Mononuclear cell (primary cell): Measurements from ENCODE around the gene PAX5. TPM values are rescaled to one million over a fixed set of nuclear protein-coding genes. Genes with fewer than 3 reads are reported as not detected.

Experiments used
- H3K27me3 ChIP-seq: 2 replicates; pipeline ENCODE4 v1.6.0; 2011; ENCODE audit warnings: low read length, control low read depth; ENCODE audit not compliant: insufficient read depth
- H3K4me1 ChIP-seq: 2 replicates; pipeline ENCODE4 v1.5.1; 2011; ENCODE audit warnings: mild to moderate bottlenecking, low read length, control low read depth; ENCODE audit not compliant: insufficient read depth
- H3K4me3 ChIP-seq: 2 replicates; pipeline ENCODE4 v1.5.1; 2011; ENCODE audit warnings: mild to moderate bottlenecking, low read length, moderate library complexity
- H3K9me3 ChIP-seq: 2 replicates; pipeline ENCODE4 v1.5.1; 2011; ENCODE audit warnings: low read depth, mild to moderate bottlenecking, control low read depth, low read length
- total RNA-seq: library from RNA; depleted of rRNA; stranded (reverse); fragments of >200 nt; gene quantifications from one replicate; pipeline ENCODE4 v1.2.3, GENCODE V29; 2012

Gene PAX5
- total RNA-seq, 1 donor: 12.6 TPM

DNA sequence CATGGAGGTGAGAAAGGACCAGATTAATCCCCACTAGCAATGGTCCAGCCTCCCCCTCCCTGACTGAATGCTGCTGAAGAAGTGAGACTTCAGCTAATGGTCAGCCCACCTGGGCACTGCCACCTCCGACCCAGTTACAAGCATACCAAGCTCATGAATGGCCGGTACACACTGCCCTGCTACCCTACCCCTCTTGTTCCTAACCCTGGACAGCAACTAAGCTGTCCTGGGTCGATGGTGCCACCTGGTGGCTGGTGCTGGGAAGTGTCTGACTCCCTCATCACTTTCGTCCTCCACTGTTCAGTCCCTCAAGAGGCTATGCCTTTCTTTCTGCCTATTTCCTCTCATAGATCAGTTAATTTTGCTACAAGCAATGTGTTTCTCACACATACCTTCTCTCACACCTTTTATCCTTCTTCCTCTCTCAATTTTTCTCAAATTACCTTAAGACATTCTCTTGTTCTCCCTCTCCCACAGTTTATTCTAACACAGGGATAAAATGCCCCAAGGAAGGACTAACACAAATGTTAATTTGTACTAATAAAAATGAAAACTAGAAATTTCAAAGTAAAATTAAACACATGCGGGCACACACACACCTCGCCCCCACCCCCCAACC lies 42.4 kb downstream of the PAX5 start:
- Histone ChIP-seq H3K27me3 (peaks cover 30% of the 10 kb centered on the region), H3K4me3 (no peak overlapping the region), H3K4me1 (peaks cover 40% of the 10 kb centered on the region), H3K9me3 (no peaks in the 10 kb centered on the region)

- no peaks in the 10 kb centered on the region for H3K9me3 ChIP-seq
- H3K4me1 ChIP-seq: peaks cover 23% of the 10 kb centered on the region
- H3K4me3 ChIP-seq: no peak overlapping the region
- peaks cover 48% of the 10 kb centered on the region for H3K27me3 ChIP-seq
Measured at GRCh38 chr9:36988848-36989247, 45.2 kb downstream of the PAX5 start.

- Histone ChIP-seq H3K27me3 (peaks cover 49% of the 10 kb centered on the region), H3K4me1 (peaks cover 19% of the 10 kb centered on the region), H3K4me3 (no peak overlapping the region), H3K9me3 (no peaks in the 10 kb centered on the region)
Measured at GRCh38 chr9:36987891-36988290, 46.2 kb downstream of the PAX5 start.

DNA sequence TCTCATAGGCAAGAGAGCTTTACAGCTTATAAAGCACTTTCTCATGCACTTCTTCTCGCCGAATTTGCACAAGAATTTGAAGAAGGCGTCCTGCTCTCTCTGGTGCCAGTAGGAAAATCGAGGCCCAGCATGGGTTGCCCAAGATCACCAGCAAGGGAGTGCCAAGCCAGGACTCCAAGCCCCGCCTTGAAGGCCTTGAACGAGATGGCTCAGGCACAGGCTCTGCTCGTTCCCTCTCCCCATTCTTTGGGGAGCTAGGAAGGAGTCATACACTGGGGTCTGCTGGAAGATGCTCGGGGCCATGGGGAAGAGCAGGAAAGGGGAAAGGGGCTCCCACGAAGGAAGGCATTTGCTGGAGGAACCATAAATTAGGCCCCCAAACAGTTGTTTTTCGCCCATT lies 46.7 kb downstream of the PAX5 start:
- peaks cover 49% of the 10 kb centered on the region for H3K27me3 ChIP-seq
- H3K4me1 ChIP-seq: peaks cover 19% of the 10 kb centered on the region
- H3K9me3 ChIP-seq: no peaks in the 10 kb centered on the region
- no peak overlapping the region for H3K4me3 ChIP-seq

GRCh38 chr9:36986468-36987408 lies 47.3 kb downstream of the PAX5 start:
- H3K27me3 ChIP-seq: peaks cover 49% of the 10 kb centered on the region

DNA sequence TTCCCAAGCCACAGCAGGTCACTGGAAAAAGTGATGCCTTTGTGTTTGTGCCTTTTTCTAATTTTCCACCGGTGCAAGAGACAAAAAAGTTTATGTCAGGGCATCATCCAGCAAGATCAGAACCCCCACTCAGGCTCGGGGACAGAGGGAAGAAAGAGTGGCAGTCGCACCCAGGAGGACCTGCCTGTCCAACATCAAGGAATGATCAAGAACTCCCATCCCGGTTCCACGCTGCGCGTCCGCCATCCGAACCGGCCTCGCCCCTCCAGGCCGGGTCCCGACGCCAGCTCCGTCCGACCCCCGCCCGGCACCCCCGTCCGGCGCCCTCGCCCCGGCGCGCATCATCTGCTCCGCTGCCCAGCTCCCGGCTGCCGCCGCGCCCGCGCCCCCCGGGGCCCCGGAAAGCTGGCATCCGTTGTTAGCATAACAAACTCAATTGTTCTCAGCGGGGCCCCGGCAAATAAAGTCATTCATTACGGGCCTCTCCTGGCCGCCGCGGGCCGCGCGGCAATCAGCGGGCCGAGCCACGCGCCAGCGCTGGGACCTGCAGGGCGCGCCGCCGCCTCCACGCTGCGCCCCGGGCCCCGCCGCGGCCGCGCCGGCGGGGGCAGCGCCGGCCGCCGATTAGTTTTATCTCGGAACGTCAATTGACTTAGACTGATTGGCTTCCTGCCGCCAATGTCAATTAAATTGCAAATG lies 48.1 kb downstream of the PAX5 start:
- Histone ChIP-seq H3K4me3 (no peak overlapping the region), H3K9me3 (no peaks in the 10 kb centered on the region), H3K27me3 (peaks cover 49% of the 10 kb centered on the region), H3K4me1 (peaks cover 19% of the 10 kb centered on the region)

More at GRCh38 chr9:36986468-36987408, 47.3 kb downstream of the PAX5 start:
- Histone ChIP-seq H3K4me1 (peaks cover 19% of the 10 kb centered on the region), H3K4me3 (no peak overlapping the region), H3K9me3 (no peaks in the 10 kb centered on the region)

DNA sequence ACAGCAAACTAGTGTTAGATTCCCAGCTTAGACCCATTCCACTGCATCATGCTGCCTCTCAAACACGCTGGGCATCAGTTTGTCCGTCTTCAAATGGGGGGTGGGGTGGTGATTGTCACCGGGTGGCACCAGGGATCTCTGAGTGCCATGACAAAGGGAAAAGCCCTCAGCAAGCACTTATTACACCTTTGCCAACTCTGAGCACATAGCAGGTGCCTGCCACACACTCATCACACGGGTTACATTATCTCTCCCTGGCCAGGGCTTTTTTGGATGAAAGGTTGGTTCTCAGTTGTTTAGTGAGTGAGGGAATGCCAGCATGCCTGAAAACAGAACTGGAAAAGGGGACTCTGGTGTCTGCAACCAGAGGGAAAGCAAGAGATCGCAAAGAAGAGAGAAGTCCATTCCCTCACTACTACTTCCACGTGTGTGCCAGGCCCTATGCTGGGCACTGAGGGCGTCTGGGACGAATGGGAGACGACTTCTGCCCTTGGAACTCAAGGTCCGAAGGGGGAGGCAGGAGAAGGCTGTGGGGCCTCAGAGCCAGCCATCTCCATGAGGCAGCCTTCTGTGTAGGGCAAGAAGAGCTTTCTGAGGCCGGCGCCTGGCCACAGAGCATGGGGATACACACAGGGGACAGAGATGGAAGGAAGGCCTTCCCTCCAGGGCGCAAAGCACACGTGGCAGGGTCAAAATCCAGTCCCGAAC lies 48.9 kb downstream of the PAX5 start:
- Histone ChIP-seq H3K27me3 (peaks cover 46% of the 10 kb centered on the region), H3K4me3 (no peak overlapping the region)

GRCh38 chr9:36980148-36980974 lies 53.7 kb downstream of the PAX5 start:
- peaks cover 12% of the 10 kb centered on the region for H3K27me3 ChIP-seq
- no peak overlapping the region for H3K4me3 ChIP-seq
- peaks cover 2% of the 10 kb centered on the region for H3K4me1 ChIP-seq
- H3K9me3 ChIP-seq: no peaks in the 10 kb centered on the region

More for the DNA sequence above, 48.9 kb downstream of the PAX5 start:
- peaks cover 19% of the 10 kb centered on the region for H3K4me1 ChIP-seq
- no peaks in the 10 kb centered on the region for H3K9me3 ChIP-seq

DNA sequence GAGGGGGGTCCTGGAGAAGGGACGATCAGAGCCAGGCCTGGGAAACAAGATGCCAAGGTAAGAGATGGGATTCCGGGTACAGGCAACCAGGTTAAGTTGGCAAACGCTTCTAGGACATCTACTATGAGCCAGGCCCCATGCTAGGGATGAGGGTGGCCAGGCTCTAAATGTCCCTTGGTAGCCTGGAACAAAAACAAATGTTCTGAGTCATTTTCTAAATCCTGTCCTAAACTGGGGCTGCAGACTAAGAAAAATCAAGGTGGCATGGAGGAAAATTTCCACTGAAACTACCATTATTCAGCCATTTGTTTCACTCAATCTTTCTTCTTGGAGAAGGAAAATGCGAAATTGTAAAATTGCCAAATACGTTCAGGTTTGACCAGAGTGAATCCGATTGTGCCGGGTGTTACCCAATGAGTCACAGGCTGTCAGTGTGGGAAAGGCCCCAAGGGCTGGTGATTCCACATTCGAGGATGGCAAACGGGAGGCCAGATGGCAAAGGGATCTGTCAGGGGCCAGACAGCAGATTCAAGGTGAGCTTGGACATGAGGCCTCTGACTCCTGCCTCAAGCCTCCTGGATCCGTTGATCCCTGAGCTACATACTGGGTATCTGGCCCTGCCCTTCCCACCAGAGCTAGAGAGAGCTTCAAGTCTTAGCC lies 57.6 kb downstream of the PAX5 start:
- no peaks in the 10 kb centered on the region for H3K27me3 ChIP-seq
- no peak overlapping the region for H3K4me3 ChIP-seq
- H3K9me3 ChIP-seq: no peaks in the 10 kb centered on the region
- H3K4me1 ChIP-seq: no peaks in the 10 kb centered on the region

DNA sequence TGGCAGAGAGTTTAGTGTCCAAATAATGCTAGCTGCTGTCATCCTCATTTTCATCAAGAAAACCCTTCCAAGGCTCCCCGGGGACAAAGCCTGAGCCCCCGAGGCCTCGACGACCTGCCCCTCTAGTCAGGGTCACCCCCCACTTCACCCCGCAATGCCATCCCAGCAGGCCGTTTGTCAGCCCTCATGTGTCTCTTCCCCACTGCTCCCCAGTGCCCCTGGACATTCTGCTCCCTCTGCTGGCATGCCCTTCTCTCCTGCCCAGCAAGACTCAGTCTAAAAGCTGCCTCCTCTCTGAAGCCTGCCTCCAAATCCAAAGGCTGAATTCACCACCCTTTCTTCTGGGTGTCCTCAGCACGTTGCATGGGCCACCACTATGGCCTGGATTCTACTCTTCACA lies 59.3 kb downstream of the PAX5 start:
- Histone ChIP-seq H3K9me3 (no peaks in the 10 kb centered on the region), H3K27me3 (no peaks in the 10 kb centered on the region), H3K4me1 (no peaks in the 10 kb centered on the region), H3K4me3 (no peak overlapping the region)

DNA sequence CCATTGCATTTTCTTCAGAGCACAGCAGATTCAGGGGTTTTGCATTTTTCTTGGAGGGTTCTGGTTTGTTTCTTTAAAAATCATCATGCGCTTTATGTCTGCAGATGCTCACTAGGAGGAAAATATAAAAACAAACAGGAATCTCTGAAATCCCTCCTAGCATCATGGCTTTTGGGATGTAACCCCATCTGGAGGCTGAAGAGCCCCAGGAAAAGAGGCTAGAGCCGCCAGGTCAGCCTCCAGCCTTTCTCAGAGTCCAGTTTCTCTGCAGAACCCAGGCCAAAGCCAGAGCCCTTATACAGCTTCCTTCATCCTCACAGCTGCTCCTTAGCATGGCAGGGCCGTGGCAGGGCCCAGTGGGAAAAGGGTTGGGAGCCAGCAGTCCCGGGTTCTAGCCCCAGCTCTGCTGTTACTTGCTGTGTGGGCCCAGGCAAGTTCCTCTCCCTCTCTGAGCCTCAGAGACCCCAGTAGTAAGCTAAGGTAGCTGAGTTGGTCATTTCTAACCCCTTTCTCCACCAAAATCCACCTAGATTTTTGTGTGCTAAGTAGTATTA lies 62.1 kb downstream of the PAX5 start:
- no peaks in the 10 kb centered on the region for H3K4me1 ChIP-seq
- H3K27me3 ChIP-seq: no peaks in the 10 kb centered on the region
- no peak overlapping the region for H3K4me3 ChIP-seq
- no peaks in the 10 kb centered on the region for H3K9me3 ChIP-seq

- H3K4me1 ChIP-seq: no peaks in the 10 kb centered on the region
- H3K27me3 ChIP-seq: no peaks in the 10 kb centered on the region
- no peaks in the 10 kb centered on the region for H3K9me3 ChIP-seq
- no peak overlapping the region for H3K4me3 ChIP-seq
Measured at GRCh38 chr9:36970007-36970888, 63.8 kb downstream of the PAX5 start.
